Measurements from ENCODE around the gene CCDC137. TPM values are rescaled to one million over a fixed set of nuclear protein-coding genes. Genes with fewer than 3 reads are reported as not detected.
A peak's percentile ranks its signal among the peaks of the same experiment; 100 is the strongest.

The CCDC137 gene
- total and polyA plus RNA-seq, 2 donors (not counting 3 experiments of a cell fraction or from before 2014, with no cell fraction given), result 12.9 to 32.2 TPM

DNA sequence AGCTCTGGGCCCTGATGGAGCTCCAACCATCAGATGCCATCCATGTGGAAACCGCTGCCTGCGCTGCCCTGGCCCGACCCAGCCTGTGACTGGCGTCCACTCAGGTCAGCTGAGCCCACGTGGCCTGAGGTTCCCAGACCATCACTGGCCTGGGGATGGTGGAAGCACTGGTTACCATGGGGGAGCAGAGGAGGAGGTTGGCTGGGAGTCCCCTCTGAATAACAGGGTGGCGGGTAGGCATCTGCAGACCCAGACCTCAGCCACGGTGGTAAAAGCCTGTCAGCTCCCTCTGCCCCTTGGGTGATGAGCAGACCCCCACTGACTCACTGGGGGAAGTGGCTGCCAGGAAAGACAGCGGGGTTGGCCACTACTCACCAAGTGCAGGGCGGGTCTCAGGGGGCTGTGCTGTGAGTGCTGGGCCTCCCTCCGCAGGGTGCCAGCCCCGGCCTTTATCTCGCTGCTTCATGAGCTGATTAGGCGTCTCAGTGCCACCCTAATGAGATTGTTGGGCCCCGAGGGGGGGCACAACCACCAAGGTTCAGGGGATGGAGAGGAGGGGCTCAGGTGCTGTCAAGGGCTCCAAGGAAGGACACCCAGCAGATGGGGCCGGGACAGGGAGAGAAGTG, 10.3 kb upstream of the CCDC137 start, which contains the start of gene PDE6G:
Gene PDE6G, minus strand, starts transcription at position 425 of the 626 bp plus-strand sequence. CDS start 3,237 bp downstream, outside the sequence.
- Histone ChIP-seq H4K20me1 (replicated peaks; ENCODE audit: control insufficient read depth, extremely low read depth, insufficient read depth, low read length) (no peaks in the 10 kb centered on the region), H3K9ac (replicated peaks; ENCODE audit: extremely low read depth, insufficient read depth, low read length) (no peak within 1 kb of the TSS), H3K27ac (ENCODE audit: insufficient read depth, low read depth, low read length) (no peak within 1 kb of the TSS), H2AFZ (ENCODE audit: low read depth, low read length) (peak within 1 kb of the TSS; percentile 13), H3K36me3 (ENCODE audit: control insufficient read depth in 2 of 2, extremely low read depth in 1 of 2, insufficient read depth in 2 of 2, low read length in 2 of 2) (no peaks in the 10 kb centered on the region), H3K79me2 (ENCODE audit: control insufficient read depth, insufficient read depth, low read length) (no peaks in the 10 kb centered on the region), H3K27me3 (ENCODE audit: control insufficient read depth in 2 of 2, insufficient read depth in 2 of 2, low read length in 2 of 2) (no peaks in the 10 kb centered on the region), H3K4me3 (replicated peaks in 1 of 3; ENCODE audit: insufficient read depth in 1 of 3, low read depth in 1 of 3, low read length in 3 of 3) (no peak within 1 kb of the TSS), H3K4me1 (ENCODE audit: control insufficient read depth, extremely low read depth, insufficient read depth, low read length) (peaks cover 9% of the 10 kb centered on the region), H3K9me3 (replicated peaks; ENCODE audit: control insufficient read depth, insufficient read depth, low read length) (no peaks in the 10 kb centered on the region), H3K9me1 (replicated peaks; ENCODE audit: control insufficient read depth, extremely low read depth, insufficient read depth, low read length) (no peaks in the 10 kb centered on the region), H3K4me2 (ENCODE audit: insufficient read depth, low read length) (no peak within 1 kb of the TSS)
- intact Hi-C loops (cut with micrococcal nuclease) (no loop called here), dilution Hi-C loops (cut with MboI; ENCODE audit: extremely low pct_ligation_motif_present, low sequenced_read_pairs) (no loop called here)
- DNase-seq (ENCODE audit: low read depth, low spot score), result no peak
- no TSS peak for BruUV-seq (replicated peaks)
- no peak for FAIRE-seq
- CTCF ChIA-PET, result no interaction called here
- TF ChIP-seq MAX (IDR thresholded peaks at IDR 0.05; ENCODE audit: insufficient read depth, insufficient read length) (no peak), POLR2A (IDR thresholded peaks at IDR 0.05; ENCODE audit: low read depth, low read length) (no peak), MYC (IDR thresholded peaks at IDR 0.05; ENCODE audit: low read depth, low read length) (no peak), POLR2AphosphoS5 (IDR thresholded peaks at IDR 0.05; ENCODE audit: insufficient read depth, low read depth, low read length) (no peak), GATA2 (IDR thresholded peaks at IDR 0.05; ENCODE audit: insufficient read depth, insufficient read length, low read depth, low read length) (no peak), FOS (IDR thresholded peaks at IDR 0.05; ENCODE audit: borderline replicate concordance, insufficient read depth, low read length) (no peak), JUN (IDR thresholded peaks at IDR 0.05; ENCODE audit: borderline replicate concordance, insufficient read depth, insufficient read length, low read depth) (no peak), EZH2 (IDR thresholded peaks at IDR 0.05; ENCODE audit: borderline replicate concordance, low read depth, low read length, severe bottlenecking) (no peak)
- TF ChIP-seq, protein P1, sequence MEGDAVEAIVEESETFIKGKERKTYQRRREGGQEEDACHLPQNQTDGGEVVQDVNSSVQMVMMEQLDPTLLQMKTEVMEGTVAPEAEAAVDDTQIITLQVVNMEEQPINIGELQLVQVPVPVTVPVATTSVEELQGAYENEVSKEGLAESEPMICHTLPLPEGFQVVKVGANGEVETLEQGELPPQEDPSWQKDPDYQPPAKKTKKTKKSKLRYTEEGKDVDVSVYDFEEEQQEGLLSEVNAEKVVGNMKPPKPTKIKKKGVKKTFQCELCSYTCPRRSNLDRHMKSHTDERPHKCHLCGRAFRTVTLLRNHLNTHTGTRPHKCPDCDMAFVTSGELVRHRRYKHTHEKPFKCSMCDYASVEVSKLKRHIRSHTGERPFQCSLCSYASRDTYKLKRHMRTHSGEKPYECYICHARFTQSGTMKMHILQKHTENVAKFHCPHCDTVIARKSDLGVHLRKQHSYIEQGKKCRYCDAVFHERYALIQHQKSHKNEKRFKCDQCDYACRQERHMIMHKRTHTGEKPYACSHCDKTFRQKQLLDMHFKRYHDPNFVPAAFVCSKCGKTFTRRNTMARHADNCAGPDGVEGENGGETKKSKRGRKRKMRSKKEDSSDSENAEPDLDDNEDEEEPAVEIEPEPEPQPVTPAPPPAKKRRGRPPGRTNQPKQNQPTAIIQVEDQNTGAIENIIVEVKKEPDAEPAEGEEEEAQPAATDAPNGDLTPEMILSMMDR (IDR thresholded peaks at IDR 0.05; ENCODE audit: extremely low read depth in 1 of 2, insufficient read depth in 1 of 2, low read depth in 1 of 2, low read length in 2 of 2), result no peak
- POLR2A ChIA-PET, result interaction anchor here (2.1 kb wide), 1 partner anchor 20 kb away, joined by 4 read pairs; no protein-coding TSS in a partner anchor
